H1 (cell line): ENCODE data around the gene PSMD13. TPM values are rescaled to one million over a fixed set of nuclear protein-coding genes. Genes with fewer than 3 reads are reported as not detected.

Experiments used
- FOSL1 ChIP-seq: IDR thresholded peaks from 2 replicates; pipeline ENCODE4 v1.6.1; 2011; ENCODE audit warnings: mild to moderate bottlenecking, low read depth, low read length, moderate library complexity; ENCODE audit not compliant: insufficient read depth
- SIN3A ChIP-seq, 2 experiments: IDR thresholded peaks in 1 of 2; conservative IDR thresholded peaks in 1 of 2; 2 replicates each; pipeline ENCODE4 v1.6.1; 2011 to 2012; ENCODE audit warnings: low read length in 2 of 2, improper control_type of control experiment in 1 of 2, low read depth in 1 of 2, mild to moderate bottlenecking in 1 of 2
- TAF7 ChIP-seq: optimal IDR thresholded peaks from 2 replicates; pipeline ENCODE3; 2011; ENCODE audit warnings: low read depth, mild to moderate bottlenecking, inconsistent platforms, low read length, moderate library complexity, borderline replicate concordance
- polyA plus RNA-seq, 7 experiments: library from polyadenylated mRNA; depleted of rRNA in 3 of 7; stranded (reverse) in 5 of 7; unstranded in 2 of 7; fragments of >200 nt in 5 of 7; fragments of 200-250 nt in 2 of 7; gene quantifications; 1 replicate in 5 of 7; 2 replicates in 1 of 7; 4 replicates in 1 of 7; pipeline versions ENCODE4 v1.2.1 to v1.2.3, GENCODE V29; 2011 to 2013; ENCODE audit warnings: missing spikeins in 2 of 7, mixed read lengths in 2 of 7
- total RNA-seq: library from RNA; stranded (reverse); fragmentation: NEBNext Ultra II Directional; extraction: Animal tissue kit (Norgen Biotek cat#: 25700); gene quantifications from 2 replicates; pipeline ENCODE4 v1.2.1, GENCODE V29; 2021

PSMD13 gene
- total and polyA plus RNA-seq, 2 of the 8 experiments (the other 6 are each of a cell fraction or from before 2014, with no cell fraction given), result 121 to 141 TPM

DNA sequence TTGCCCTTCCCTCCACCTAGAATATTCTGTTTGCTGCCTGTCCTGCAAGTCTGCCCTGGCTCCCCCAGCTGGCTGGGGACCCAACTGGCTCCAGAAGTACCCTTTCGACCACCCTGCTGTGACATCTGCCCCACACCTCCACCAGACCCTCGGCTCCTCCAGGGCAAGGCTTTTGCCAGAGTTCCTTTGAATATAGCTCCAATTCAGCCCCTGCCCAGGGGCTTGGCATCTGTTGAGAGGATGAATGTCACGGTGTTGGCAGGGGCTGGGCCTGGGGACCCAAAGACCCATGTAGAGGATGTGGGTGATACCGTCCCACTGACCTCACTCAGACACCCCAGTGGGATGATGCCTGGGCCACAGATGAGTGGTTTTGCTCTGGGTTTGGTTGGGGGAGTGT lies 45.4 kb downstream of the PSMD13 start (continued):
- TF ChIP-seq SIN3A (conservative IDR thresholded peaks at IDR 0.05 in 1 of 2, IDR thresholded peaks at IDR 0.05 in 1 of 2; ENCODE audit: low read depth in 1 of 2, low read length in 2 of 2), result no peak
- no peak for TF ChIP-seq TAF7
- no peak for TF ChIP-seq FOSL1
